ENCODE results near the gene LARGE1.

DNA sequence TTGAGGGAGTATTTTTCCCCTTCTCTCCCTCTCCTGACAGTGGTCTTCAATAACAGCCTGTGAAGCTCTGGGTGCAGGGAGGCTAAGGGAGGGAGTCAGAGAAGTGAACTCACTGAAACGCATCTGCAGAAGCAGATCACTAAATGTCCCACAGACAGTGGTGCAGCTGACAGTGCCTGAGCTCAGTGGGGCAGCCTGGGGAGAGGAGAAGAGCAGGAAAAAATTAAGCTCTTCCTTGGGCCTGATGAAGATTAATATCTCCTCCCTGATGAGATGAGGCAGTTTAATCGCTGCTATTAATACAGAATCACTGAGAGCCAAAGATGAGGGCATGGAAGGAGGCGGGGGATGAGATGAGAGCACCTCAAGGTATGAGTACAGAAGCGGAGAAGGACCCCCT is 180.8 kb downstream of the LARGE1 start:
- no peak for TF ChIP-seq ZNF510 (CRISPR knock-in tag; IDR thresholded peaks at IDR 0.05; ENCODE audit: low read depth)
- no peak for TF ChIP-seq NCOA2 (CRISPR knock-in tag; IDR thresholded peaks at IDR 0.05)
- TF ChIP-seq, protein P1, sequence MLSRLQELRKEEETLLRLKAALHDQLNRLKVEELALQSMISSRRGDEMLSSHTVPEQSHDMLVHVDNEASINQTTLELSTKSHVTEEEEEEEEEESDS (CRISPR knock-in tag; IDR thresholded peaks at IDR 0.05; ENCODE audit: borderline replicate concordance): no peak
- TF ChIP-seq, protein P2, sequence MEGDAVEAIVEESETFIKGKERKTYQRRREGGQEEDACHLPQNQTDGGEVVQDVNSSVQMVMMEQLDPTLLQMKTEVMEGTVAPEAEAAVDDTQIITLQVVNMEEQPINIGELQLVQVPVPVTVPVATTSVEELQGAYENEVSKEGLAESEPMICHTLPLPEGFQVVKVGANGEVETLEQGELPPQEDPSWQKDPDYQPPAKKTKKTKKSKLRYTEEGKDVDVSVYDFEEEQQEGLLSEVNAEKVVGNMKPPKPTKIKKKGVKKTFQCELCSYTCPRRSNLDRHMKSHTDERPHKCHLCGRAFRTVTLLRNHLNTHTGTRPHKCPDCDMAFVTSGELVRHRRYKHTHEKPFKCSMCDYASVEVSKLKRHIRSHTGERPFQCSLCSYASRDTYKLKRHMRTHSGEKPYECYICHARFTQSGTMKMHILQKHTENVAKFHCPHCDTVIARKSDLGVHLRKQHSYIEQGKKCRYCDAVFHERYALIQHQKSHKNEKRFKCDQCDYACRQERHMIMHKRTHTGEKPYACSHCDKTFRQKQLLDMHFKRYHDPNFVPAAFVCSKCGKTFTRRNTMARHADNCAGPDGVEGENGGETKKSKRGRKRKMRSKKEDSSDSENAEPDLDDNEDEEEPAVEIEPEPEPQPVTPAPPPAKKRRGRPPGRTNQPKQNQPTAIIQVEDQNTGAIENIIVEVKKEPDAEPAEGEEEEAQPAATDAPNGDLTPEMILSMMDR (CRISPR knock-in tag; IDR thresholded peaks at IDR 0.05): no peak
- TF ChIP-seq, protein P3, sequence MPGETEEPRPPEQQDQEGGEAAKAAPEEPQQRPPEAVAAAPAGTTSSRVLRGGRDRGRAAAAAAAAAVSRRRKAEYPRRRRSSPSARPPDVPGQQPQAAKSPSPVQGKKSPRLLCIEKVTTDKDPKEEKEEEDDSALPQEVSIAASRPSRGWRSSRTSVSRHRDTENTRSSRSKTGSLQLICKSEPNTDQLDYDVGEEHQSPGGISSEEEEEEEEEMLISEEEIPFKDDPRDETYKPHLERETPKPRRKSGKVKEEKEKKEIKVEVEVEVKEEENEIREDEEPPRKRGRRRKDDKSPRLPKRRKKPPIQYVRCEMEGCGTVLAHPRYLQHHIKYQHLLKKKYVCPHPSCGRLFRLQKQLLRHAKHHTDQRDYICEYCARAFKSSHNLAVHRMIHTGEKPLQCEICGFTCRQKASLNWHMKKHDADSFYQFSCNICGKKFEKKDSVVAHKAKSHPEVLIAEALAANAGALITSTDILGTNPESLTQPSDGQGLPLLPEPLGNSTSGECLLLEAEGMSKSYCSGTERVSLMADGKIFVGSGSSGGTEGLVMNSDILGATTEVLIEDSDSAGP (CRISPR knock-in tag; IDR thresholded peaks at IDR 0.05; ENCODE audit: borderline replicate concordance): no peak
- TF ChIP-seq EZH2 (conservative IDR thresholded peaks at IDR 0.05; ENCODE audit: low read depth, low read length): no peak
- TF ChIP-seq TCF7L2 (IDR thresholded peaks at IDR 0.05; ENCODE audit: low read depth, low read length): no peak
- TF ChIP-seq ZBTB20 (CRISPR knock-in tag; IDR thresholded peaks at IDR 0.05; ENCODE audit: borderline replicate concordance, low read depth): no peak
- TF ChIP-seq BHLHE40 (IDR thresholded peaks at IDR 0.05; ENCODE audit: low read length): no peak
- no peak for TF ChIP-seq GABPA (IDR thresholded peaks at IDR 0.05; ENCODE audit: low read depth, low read length)
- no peak for TF ChIP-seq GABPA (CRISPR knock-in tag; IDR thresholded peaks at IDR 0.05; ENCODE audit: low read depth)
- TF ChIP-seq ZNF124 (CRISPR knock-in tag; IDR thresholded peaks at IDR 0.05): no peak
- TF ChIP-seq, protein P4, sequence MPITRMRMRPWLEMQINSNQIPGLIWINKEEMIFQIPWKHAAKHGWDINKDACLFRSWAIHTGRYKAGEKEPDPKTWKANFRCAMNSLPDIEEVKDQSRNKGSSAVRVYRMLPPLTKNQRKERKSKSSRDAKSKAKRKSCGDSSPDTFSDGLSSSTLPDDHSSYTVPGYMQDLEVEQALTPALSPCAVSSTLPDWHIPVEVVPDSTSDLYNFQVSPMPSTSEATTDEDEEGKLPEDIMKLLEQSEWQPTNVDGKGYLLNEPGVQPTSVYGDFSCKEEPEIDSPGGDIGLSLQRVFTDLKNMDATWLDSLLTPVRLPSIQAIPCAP (CRISPR knock-in tag; IDR thresholded peaks at IDR 0.05; ENCODE audit: low read depth): no peak
